GM12878 (cell line): ENCODE data around the gene SLC13A3. TPM values are rescaled to one million over a fixed set of nuclear protein-coding genes. Genes with fewer than 3 reads are reported as not detected.

Source experiments
- ATAC-seq: fragments of 200-7000 bp; cut with Tn5 transposase; 3 replicates; pipeline ENCODE4 v1.9.1; 2020; ENCODE audit warnings: mild to moderate bottlenecking, moderate library complexity
- BruUV-seq: library from RNA; stranded (reverse); fragments of 400-500 nt; replicated peaks from 2 replicates; lab custom pipeline; 2021; lab: Mats Ljungman, UMichigan
- CTCF ChIA-PET: fragments of 300-600 bp; sonication (Branson Sonifier 250); formaldehyde crosslinking; extraction: SDS; loops from one replicate; lab custom pipeline; 2021; ENCODE audit warnings: inconsistent platforms; lab: Yijun Ruan, JAX
- POLR2A ChIA-PET: fragments of 350-600 bp; formaldehyde crosslinking; extraction: SDS; loops from one replicate; lab custom pipeline; 2021; ENCODE audit warnings: inconsistent platforms; lab: Charles Lee
- RAD21 ChIA-PET: fragments of 300-600 bp; sonication (Branson Sonifier 250); formaldehyde crosslinking; loops from one replicate; lab custom pipeline; 2023; ENCODE audit warnings: antibody characterized with exemption; ENCODE audit not compliant: unreplicated experiment; lab: Charles Lee
- SMC1A ChIA-PET: fragments of 300-600 bp; sonication (Branson Sonifier 250); formaldehyde crosslinking; loops from one replicate; lab custom pipeline; 2023; ENCODE audit not compliant: unreplicated experiment, uncharacterized antibody; lab: Charles Lee
- DNase-seq: peaks from one replicate; pipeline ENCODE4 v3.0.0-alpha.2; 2011; ENCODE audit warnings: low read depth, low spot score
- FAIRE-seq: peaks from 3 replicates; lab custom pipeline; 2011; peaks lifted over from hg19 to GRCh38; lab: Jason Lieb, UNC
- H2AFZ ChIP-seq: 2 replicates; pipeline ENCODE4 v1.6.0; 2011; ENCODE audit warnings: low read depth, low read length, control low read depth; ENCODE audit not compliant: control insufficient read depth
- H3K27ac ChIP-seq: 2 replicates; pipeline ENCODE4 v1.5.1; 2011; ENCODE audit warnings: control low read depth; ENCODE audit not compliant: control insufficient read depth, insufficient read depth
- H3K27me3 ChIP-seq, 2 experiments: replicated peaks in 1 of 2; 2 replicates each; pipeline versions ENCODE4 v1.6.0 to v1.6.1; 2011; ENCODE audit warnings: low read length in 1 of 2; ENCODE audit not compliant: control insufficient read depth in 2 of 2, insufficient read depth in 2 of 2
- H3K36me3 ChIP-seq, 2 experiments: 2 replicates each; pipeline ENCODE4 v1.5.1; 2011; ENCODE audit warnings: low read length in 1 of 2; ENCODE audit not compliant: control insufficient read depth in 2 of 2, insufficient read depth in 2 of 2
- H3K4me1 ChIP-seq: 2 replicates; pipeline ENCODE4 v1.6.1; 2011; ENCODE audit warnings: mild to moderate bottlenecking, low read length, moderate library complexity, mixed read lengths; ENCODE audit not compliant: control insufficient read depth, insufficient read depth
- H3K4me2 ChIP-seq: 2 replicates; pipeline ENCODE4 v1.6.0; 2011; ENCODE audit warnings: control low read depth; ENCODE audit not compliant: control insufficient read depth, insufficient read depth
- H3K4me3 ChIP-seq: fragments of 200-600 bp; sonication (generic); 2 replicates; pipeline ENCODE4 v1.5.1; 2016
- H3K79me2 ChIP-seq: 2 replicates; pipeline ENCODE4 v1.6.0; 2011; ENCODE audit warnings: low read length; ENCODE audit not compliant: control insufficient read depth, insufficient read depth
- H3K9ac ChIP-seq: 2 replicates; pipeline ENCODE4 v1.8.0; 2011; ENCODE audit warnings: low read length, control low read depth, mixed read lengths; ENCODE audit not compliant: control insufficient read depth, insufficient read depth
- H3K9me3 ChIP-seq: replicated peaks from 3 replicates; pipeline ENCODE4 v1.5.1; 2011; ENCODE audit warnings: mild to moderate bottlenecking, low read length; ENCODE audit not compliant: control insufficient read depth, insufficient read depth
- H4K20me1 ChIP-seq: 2 replicates; pipeline ENCODE4 v1.6.0; 2011; ENCODE audit not compliant: control insufficient read depth, insufficient read depth
- BCLAF1 ChIP-seq: fragments of 450-650 bp; IDR thresholded peaks from 2 replicates; pipeline ENCODE4 v1.6.1; 2017; ENCODE audit warnings: antibody characterized with exemption, mild to moderate bottlenecking, moderate library complexity
- CHD4 ChIP-seq: fragments of 200-600 bp; sonication (generic); IDR thresholded peaks from 2 replicates; pipeline ENCODE4 v1.6.1; 2016; ENCODE audit warnings: mild to moderate bottlenecking
- E2F8 ChIP-seq: fragments of 450-650 bp; IDR thresholded peaks from 2 replicates; pipeline ENCODE4 v1.6.1; 2018; ENCODE audit warnings: mild to moderate bottlenecking, low read depth, moderate library complexity; ENCODE audit not compliant: partially characterized antibody
- MEF2A ChIP-seq: IDR thresholded peaks from 2 replicates; pipeline ENCODE4 v1.6.1; 2011; ENCODE audit warnings: low read depth, mild to moderate bottlenecking, low read length, moderate library complexity; ENCODE audit not compliant: insufficient read depth
- PBX3 ChIP-seq: IDR thresholded peaks from 2 replicates; pipeline ENCODE4 v1.6.1; 2011; ENCODE audit warnings: mild to moderate bottlenecking, low read depth, low read length, moderate library complexity; ENCODE audit not compliant: insufficient replicate concordance
- POU2F2 ChIP-seq: IDR thresholded peaks from 3 replicates; pipeline ENCODE4 v1.6.1; 2011; ENCODE audit warnings: low read depth, mild to moderate bottlenecking, low read length, borderline replicate concordance
- RELB ChIP-seq: fragments of 450-650 bp; IDR thresholded peaks from 2 replicates; pipeline ENCODE4 v1.6.1; 2017; ENCODE audit warnings: low read depth, mild to moderate bottlenecking, moderate library complexity
- SIX5 ChIP-seq: IDR thresholded peaks from 2 replicates; pipeline ENCODE4 v1.6.1; 2011; ENCODE audit warnings: mild to moderate bottlenecking, low read depth, low read length, moderate library complexity; ENCODE audit not compliant: severe bottlenecking
- SREBF1 ChIP-seq: IDR thresholded peaks from 2 replicates; pipeline ENCODE4 v1.6.1; 2012; ENCODE audit warnings: mild to moderate bottlenecking, low read length
- WGBS: methylation state at CpG from one replicate; pipeline ENCODE4 v1.1.6; 2016; ENCODE audit warnings: low lambda C conversion rate; ENCODE audit not compliant: insufficient replicate concordance, insufficient coverage; ENCODE audit errors: missing lambda C conversion rate; 5-methylcytosine and 5-hydroxymethylcytosine counted together
- in situ Hi-C: fragments of 300-500 bp; cut with MboI; formaldehyde crosslinking; loops from 9 replicates; pipeline ENCODE4 v1.14.3; 2018; ENCODE audit warnings: mixed read lengths
- intact Hi-C: fragments of 100-400 bp; cut with micrococcal nuclease; formaldehyde crosslinking; loops from one replicate; pipeline ENCODE4 v1.14.2; 2022; ENCODE audit not compliant: unreplicated experiment
- polyA plus RNA-seq, 11 experiments: library from polyadenylated mRNA; depleted of rRNA in 4 of 11; unstranded in 6 of 11; stranded (reverse) in 5 of 11; fragments of >200 nt; fragmentation: Nextera tagmentation in 4 of 11; fragmentation: Illumina TruSeq in 1 of 11; extraction: Ambion mirVana in 4 of 11; extraction: Trizol in 1 of 11; gene quantifications; 1 replicate in 1 of 11; 2 replicates in 10 of 11; pipeline versions ENCODE4 v1.2.1 to v1.2.3, GENCODE V29; 2011 to 2016; ENCODE audit warnings: inconsistent platforms in 2 of 11, missing spikeins in 2 of 11, low read depth in 1 of 11
- total RNA-seq, 4 experiments: library from RNA; depleted of rRNA in 3 of 4; stranded (reverse); fragments of >200 nt in 3 of 4; fragmentation: Illumina TruSeq in 1 of 4; extraction: Trizol in 1 of 4; gene quantifications; 2 replicates each; pipeline versions ENCODE4 v1.2.1 to v1.2.3, GENCODE V29; 2013 to 2021
- TF ChIP-seq, protein P1 (sequence below): fragments of 150-350 bp; IDR thresholded peaks from 2 replicates; pipeline ENCODE4 v1.6.1; 2016; ENCODE audit warnings: low read depth, low read length

The SLC13A3 gene
- total and polyA plus RNA-seq, 10 of the 15 experiments (the other 5 are each of a cell fraction or from before 2014, with no cell fraction given) = 0.03 to 0.76 (median 0.07) TPM; not detected in 4

- Histone ChIP-seq H3K4me2 (no peak overlapping the region), H3K79me2 (no peaks in the 10 kb centered on the region), H3K4me3 (no peak overlapping the region), H3K9ac (no peak overlapping the region), H2AFZ (no peak overlapping the region), H3K9me3 (no peaks in the 10 kb centered on the region), H3K36me3 (no peaks in the 10 kb centered on the region), H3K27ac (no peak overlapping the region), H3K4me1 (no peaks in the 10 kb centered on the region), H4K20me1 (no peaks in the 10 kb centered on the region), H3K27me3 (peaks cover 0 to 2% of the 10 kb centered on the region in 2 experiments; a peak in 1 of 4 replicates)
- no peak for FAIRE-seq
- POLR2A ChIA-PET = no interaction called here
- in situ Hi-C loops (no loop called here), intact Hi-C loops (no loop called here)
- no TSS peak for BruUV-seq
- no peak for DNase-seq
- RAD21 ChIA-PET = no interaction called here
- SMC1A ChIA-PET = no interaction called here
- ATAC-seq = no peak
- WGBS = 0% methylated on average over 1 of the region's 1 CpG
- CTCF ChIA-PET = no interaction called here
- TF ChIP-seq SREBF1 (no peak), POU2F2 (no peak), MEF2A (no peak), E2F8 (no peak), PBX3 (no peak), RELB (no peak), BCLAF1 (no peak), CHD4 (no peak), SIX5 (no peak)
- TF ChIP-seq, protein P1, sequence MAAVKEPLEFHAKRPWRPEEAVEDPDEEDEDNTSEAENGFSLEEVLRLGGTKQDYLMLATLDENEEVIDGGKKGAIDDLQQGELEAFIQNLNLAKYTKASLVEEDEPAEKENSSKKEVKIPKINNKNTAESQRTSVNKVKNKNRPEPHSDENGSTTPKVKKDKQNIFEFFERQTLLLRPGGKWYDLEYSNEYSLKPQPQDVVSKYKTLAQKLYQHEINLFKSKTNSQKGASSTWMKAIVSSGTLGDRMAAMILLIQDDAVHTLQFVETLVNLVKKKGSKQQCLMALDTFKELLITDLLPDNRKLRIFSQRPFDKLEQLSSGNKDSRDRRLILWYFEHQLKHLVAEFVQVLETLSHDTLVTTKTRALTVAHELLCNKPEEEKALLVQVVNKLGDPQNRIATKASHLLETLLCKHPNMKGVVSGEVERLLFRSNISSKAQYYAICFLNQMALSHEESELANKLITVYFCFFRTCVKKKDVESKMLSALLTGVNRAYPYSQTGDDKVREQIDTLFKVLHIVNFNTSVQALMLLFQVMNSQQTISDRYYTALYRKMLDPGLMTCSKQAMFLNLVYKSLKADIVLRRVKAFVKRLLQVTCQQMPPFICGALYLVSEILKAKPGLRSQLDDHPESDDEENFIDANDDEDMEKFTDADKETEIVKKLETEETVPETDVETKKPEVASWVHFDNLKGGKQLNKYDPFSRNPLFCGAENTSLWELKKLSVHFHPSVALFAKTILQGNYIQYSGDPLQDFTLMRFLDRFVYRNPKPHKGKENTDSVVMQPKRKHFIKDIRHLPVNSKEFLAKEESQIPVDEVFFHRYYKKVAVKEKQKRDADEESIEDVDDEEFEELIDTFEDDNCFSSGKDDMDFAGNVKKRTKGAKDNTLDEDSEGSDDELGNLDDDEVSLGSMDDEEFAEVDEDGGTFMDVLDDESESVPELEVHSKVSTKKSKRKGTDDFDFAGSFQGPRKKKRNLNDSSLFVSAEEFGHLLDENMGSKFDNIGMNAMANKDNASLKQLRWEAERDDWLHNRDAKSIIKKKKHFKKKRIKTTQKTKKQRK = no peak
These were observed 50.9 kb downstream of the SLC13A3 start for GRCh38 chr20:46600286-46600752.
